ENCODE measurements around the gene MTHFS. TPM values are rescaled to one million over a fixed set of nuclear protein-coding genes. Genes with fewer than 3 reads are reported as not detected.
"Not testable (repeated sequence)": the region's sequence is repeated elsewhere in the genome, so short reads cannot be mapped to it uniquely, and the experiment has no call there.

Gene MTHFS
- total and polyA plus RNA-seq, 2 donors: 25.2 to 67.3 TPM

DNA sequence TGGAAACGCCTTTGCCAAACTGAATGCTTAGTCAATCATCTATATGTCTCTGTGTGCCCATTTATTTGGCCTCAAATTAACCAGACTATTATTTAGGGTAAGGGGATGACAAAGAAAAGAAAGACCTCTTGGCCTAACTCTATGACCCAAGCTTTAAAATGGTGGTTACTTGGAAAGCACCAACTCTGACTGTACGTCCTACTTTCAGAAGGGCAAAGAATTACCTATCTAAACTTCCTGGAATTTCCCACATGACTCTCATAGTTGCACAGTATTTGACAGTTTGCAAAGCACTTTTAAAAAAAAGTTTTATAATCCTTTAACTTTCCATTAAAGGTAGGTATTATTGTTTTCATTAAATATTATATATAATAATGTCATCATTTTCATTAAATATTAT is 6.3 kb upstream of the MTHFS start:
- H3K4me1 ChIP-seq (ENCODE audit: control insufficient read depth in 2 of 2, insufficient read depth in 2 of 2, low read length in 2 of 2): peaks cover 0 to 3% of the 10 kb centered on the region in 2 donors
- 94% methylated on average over 2 of the region's 2 CpGs for WGBS

DNA sequence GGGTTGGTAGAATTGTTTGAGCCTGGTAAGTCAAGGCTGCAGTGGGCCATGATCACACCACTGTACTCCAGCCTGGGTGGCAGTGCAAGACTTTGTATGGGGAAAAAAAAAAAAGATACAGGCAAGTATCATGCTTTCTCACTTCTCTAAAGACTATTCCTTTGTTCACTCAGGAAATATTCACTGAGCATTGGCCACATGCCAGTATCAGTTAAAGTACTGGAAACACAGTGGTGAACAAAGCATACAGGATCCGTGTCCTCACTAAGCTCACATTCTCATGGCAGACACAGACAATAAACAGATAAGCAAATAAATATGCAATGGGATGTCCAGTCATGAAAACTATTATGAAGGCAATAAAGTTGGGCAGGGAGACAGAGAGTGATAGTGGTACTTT is 5.1 kb upstream of the MTHFS start:
- no peak overlapping the region for H3K27ac ChIP-seq (ENCODE audit: low read depth in 1 of 2, low read length in 1 of 2)
- peaks cover 3 to 4% of the 10 kb centered on the region in 2 donors for H3K4me1 ChIP-seq (ENCODE audit: control insufficient read depth in 2 of 2, insufficient read depth in 2 of 2, low read length in 2 of 2)
- 69% methylated on average over 1 of the region's 1 CpG for WGBS
- no peak for DNase-seq (ENCODE audit: low read depth in 6 of 9, low spot score in 9 of 9)
- H3K9me3 ChIP-seq (ENCODE audit: control insufficient read depth in 2 of 2, insufficient read depth in 1 of 2, low read length in 1 of 2): no peaks in the 10 kb centered on the region
- no peaks in the 10 kb centered on the region for H3K36me3 ChIP-seq (ENCODE audit: control insufficient read depth in 2 of 2, insufficient read depth in 2 of 2, low read length in 1 of 2)
- H3K27me3 ChIP-seq (ENCODE audit: control insufficient read depth in 2 of 2, insufficient read depth in 1 of 2, low read length in 1 of 2): no peaks in the 10 kb centered on the region
- H3K4me3 ChIP-seq (ENCODE audit: low read length in 2 of 2): no peak overlapping the region

More for the DNA sequence above, 6.3 kb upstream of the MTHFS start:
- no peak for DNase-seq (ENCODE audit: low read depth in 6 of 9, low spot score in 9 of 9)
- Histone ChIP-seq H3K27me3 (ENCODE audit: control insufficient read depth in 2 of 2, insufficient read depth in 1 of 2, low read length in 1 of 2) (no peaks in the 10 kb centered on the region), H3K4me3 (ENCODE audit: low read length in 2 of 2) (no peak overlapping the region), H3K36me3 (ENCODE audit: control insufficient read depth in 2 of 2, insufficient read depth in 2 of 2, low read length in 1 of 2) (no peaks in the 10 kb centered on the region), H3K9me3 (ENCODE audit: control insufficient read depth in 2 of 2, insufficient read depth in 1 of 2, low read length in 1 of 2) (no peaks in the 10 kb centered on the region), H3K27ac (ENCODE audit: low read depth in 1 of 2, low read length in 1 of 2) (no peak overlapping the region)

DNA sequence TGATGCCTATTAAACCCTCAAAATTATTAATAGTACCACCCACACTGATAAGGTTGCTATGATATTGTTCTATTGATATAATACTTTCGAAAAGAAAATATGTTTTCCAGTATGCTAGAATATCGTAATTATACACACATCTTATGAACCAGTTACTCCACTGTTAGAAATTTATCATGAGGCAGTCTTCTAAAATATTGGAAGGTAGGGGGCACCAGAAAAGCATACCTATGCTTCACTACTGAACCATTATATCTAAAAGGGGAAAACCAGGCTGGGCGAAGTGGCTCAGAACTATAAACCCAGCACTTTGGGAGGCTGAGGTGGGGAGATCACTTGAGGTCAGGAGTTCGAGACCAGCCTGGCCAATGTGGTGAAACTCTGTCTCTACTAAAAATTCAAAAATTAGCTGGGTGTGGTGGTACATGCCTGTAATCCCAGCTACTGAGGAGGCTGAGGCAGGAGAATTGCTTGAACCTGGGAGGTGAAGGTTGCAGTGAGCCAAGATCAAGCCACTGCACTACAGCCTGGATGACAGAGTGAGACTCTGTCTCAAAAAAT is 4.1 kb upstream of the MTHFS start:
- H3K36me3 ChIP-seq (ENCODE audit: control insufficient read depth in 2 of 2, insufficient read depth in 2 of 2, low read length in 1 of 2); H3K9me3 ChIP-seq (ENCODE audit: control insufficient read depth in 2 of 2, insufficient read depth in 1 of 2, low read length in 1 of 2); H3K27ac ChIP-seq (ENCODE audit: low read depth in 1 of 2, low read length in 1 of 2); DNase-seq (ENCODE audit: low read depth in 6 of 9, low spot score in 9 of 9); H3K4me3 ChIP-seq (ENCODE audit: low read length in 2 of 2); H3K27me3 ChIP-seq (ENCODE audit: control insufficient read depth in 2 of 2, insufficient read depth in 1 of 2, low read length in 1 of 2); H3K4me1 ChIP-seq (ENCODE audit: control insufficient read depth in 2 of 2, insufficient read depth in 2 of 2, low read length in 2 of 2): not testable (repeated sequence)
- WGBS: 96% methylated on average over 4 of the region's 4 CpGs

DNA sequence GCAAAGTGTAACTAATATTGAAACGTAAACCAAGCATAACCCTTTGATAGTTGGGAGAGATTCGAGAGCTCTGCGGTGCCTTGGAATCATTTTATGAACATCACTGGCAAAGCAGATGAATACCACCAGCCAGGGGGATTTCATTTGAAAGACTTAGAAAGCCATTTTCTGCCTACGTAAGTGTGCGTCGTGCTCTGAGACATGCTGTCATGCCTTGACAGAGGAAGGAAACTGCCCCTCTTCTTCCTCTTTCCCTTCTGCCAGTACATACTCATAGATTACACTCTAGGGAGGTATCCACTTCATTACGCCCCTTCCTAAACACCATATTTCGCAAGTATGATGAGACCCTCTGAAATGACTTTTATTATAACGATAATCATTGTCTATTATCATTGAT is 3.3 kb upstream of the MTHFS start:
- no peak for DNase-seq (ENCODE audit: low read depth in 6 of 9, low spot score in 9 of 9)
- H3K27me3 ChIP-seq (ENCODE audit: control insufficient read depth in 2 of 2, insufficient read depth in 1 of 2, low read length in 1 of 2): no peaks in the 10 kb centered on the region
- peaks cover 4 to 7% of the 10 kb centered on the region in 2 donors for H3K4me1 ChIP-seq (ENCODE audit: control insufficient read depth in 2 of 2, insufficient read depth in 2 of 2, low read length in 2 of 2)
- no peaks in the 10 kb centered on the region for H3K9me3 ChIP-seq (ENCODE audit: control insufficient read depth in 2 of 2, insufficient read depth in 1 of 2, low read length in 1 of 2)
- no peaks in the 10 kb centered on the region for H3K36me3 ChIP-seq (ENCODE audit: control insufficient read depth in 2 of 2, insufficient read depth in 2 of 2, low read length in 1 of 2)
- no peak overlapping the region for H3K27ac ChIP-seq (ENCODE audit: low read depth in 1 of 2, low read length in 1 of 2)
- WGBS: 96% methylated on average over 9 of the region's 9 CpGs
- H3K4me3 ChIP-seq (ENCODE audit: low read length in 2 of 2): no peak overlapping the region

DNA sequence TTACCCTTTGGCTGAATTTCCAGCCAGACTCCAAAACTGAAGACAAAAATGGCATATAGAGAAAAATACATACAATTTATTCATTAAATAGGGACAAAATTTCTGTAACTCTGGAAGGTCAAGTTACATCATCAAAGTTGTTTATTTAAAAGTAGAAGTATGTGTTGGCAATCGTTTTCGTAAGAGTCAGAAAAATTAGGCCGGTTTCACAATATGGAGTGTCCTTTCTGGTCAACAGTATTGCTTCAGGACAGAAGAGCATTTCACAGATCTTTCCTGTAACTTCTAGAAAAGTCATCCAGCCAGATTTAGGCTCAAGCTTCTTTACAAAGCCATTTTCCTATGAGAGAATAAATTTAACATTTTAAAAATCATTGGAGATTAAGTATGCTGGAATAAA is 2.0 kb upstream of the MTHFS start:
- H3K27ac ChIP-seq (ENCODE audit: low read depth in 1 of 2, low read length in 1 of 2); DNase-seq (ENCODE audit: low read depth in 6 of 9, low spot score in 9 of 9); H3K4me1 ChIP-seq (ENCODE audit: control insufficient read depth in 2 of 2, insufficient read depth in 2 of 2, low read length in 2 of 2); H3K4me3 ChIP-seq (ENCODE audit: low read length in 2 of 2); H3K36me3 ChIP-seq (ENCODE audit: control insufficient read depth in 2 of 2, insufficient read depth in 2 of 2, low read length in 1 of 2); H3K27me3 ChIP-seq (ENCODE audit: control insufficient read depth in 2 of 2, insufficient read depth in 1 of 2, low read length in 1 of 2); H3K9me3 ChIP-seq (ENCODE audit: control insufficient read depth in 2 of 2, insufficient read depth in 1 of 2, low read length in 1 of 2): not testable (repeated sequence)
- WGBS: 94% methylated on average over 3 of the region's 3 CpGs

DNA sequence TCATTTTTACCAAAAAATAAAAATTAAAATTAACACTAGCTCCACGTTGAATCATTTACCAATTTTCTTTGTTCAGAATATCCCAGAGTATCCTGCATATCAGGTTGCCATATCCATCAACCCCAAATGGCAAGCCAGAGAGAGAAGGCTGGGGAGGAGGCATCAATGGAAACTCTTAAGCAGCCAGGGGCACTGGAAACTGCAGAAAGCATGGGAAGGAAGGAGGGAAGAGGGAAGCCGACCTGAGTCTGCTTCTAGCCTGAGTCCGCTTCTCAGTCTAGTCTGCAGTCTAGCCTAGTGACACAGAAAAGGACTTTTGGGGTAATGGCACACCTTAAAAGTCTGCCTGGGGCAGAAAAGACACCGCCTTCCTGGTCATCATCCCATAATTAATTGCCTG is 1.6 kb upstream of the MTHFS start:
- Histone ChIP-seq H3K36me3 (ENCODE audit: control insufficient read depth in 2 of 2, insufficient read depth in 2 of 2, low read length in 1 of 2) (no peaks in the 10 kb centered on the region), H3K4me3 (ENCODE audit: low read length in 2 of 2) (no peak overlapping the region), H3K27ac (ENCODE audit: low read depth in 1 of 2, low read length in 1 of 2) (no peak overlapping the region), H3K27me3 (ENCODE audit: control insufficient read depth in 2 of 2, insufficient read depth in 1 of 2, low read length in 1 of 2) (no peaks in the 10 kb centered on the region), H3K9me3 (ENCODE audit: control insufficient read depth in 2 of 2, insufficient read depth in 1 of 2, low read length in 1 of 2) (no peaks in the 10 kb centered on the region), H3K4me1 (ENCODE audit: control insufficient read depth in 2 of 2, insufficient read depth in 2 of 2, low read length in 2 of 2) (peaks cover 7% of the 10 kb centered on the region in 2 donors)
- no peak for DNase-seq (ENCODE audit: low read depth in 6 of 9, low spot score in 9 of 9)
- 96% methylated on average over 4 of the region's 4 CpGs for WGBS

DNA sequence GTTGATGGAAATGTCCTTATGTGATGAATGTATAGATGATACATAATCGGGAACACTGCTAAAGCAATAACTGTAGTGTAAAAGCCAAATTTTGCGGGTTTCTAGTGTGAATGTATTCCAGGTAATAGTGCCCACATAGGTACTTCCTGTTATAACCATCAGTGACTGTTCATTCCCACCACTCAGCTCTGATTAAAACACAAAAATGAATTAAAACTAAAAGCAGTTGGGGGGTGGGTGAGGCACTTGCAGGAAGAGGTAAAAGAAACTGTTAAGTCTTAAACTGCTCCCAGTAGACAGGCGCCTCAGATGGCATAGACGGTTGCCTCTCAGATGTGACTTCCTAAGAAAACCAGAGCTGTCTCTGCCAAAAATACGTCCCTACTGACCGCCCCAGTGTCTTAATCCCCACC is 893 bp upstream of the MTHFS start:
- peak overlapping the region; percentile 83 to 100 for H3K27ac ChIP-seq (ENCODE audit: low read depth in 1 of 2, low read length in 1 of 2)
- peak in 4 of 9 donors; percentile 15 to 44 (median 25) for DNase-seq (ENCODE audit: low read depth in 6 of 9, low spot score in 9 of 9)

DNA sequence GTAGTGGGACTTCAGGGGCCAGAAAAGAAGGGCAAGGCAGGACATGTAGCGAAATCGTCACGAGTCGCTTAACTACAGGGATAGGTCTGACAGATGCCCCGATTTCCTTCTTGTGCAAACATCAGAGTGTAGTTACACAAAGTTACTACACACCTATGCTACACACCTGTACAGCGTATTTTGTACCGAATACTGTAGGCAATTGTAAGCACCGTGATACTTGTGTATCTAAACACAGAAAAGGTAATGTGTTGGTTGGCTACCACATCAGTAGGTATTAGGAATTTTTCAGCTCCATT is 515 bp upstream of the MTHFS start:
- 26% methylated on average over 8 of the region's 8 CpGs for WGBS

More for the DNA sequence above, 893 bp upstream of the MTHFS start:
- peaks cover 7% of the 10 kb centered on the region in 2 donors for H3K4me1 ChIP-seq (ENCODE audit: control insufficient read depth in 2 of 2, insufficient read depth in 2 of 2, low read length in 2 of 2)
- H3K9me3 ChIP-seq (ENCODE audit: control insufficient read depth in 2 of 2, insufficient read depth in 1 of 2, low read length in 1 of 2): no peaks in the 10 kb centered on the region
- peak overlapping the region; percentile 66 to 99 for H3K4me3 ChIP-seq (ENCODE audit: low read length in 2 of 2)
- WGBS: 36% methylated on average over 6 of the region's 6 CpGs
- no peaks in the 10 kb centered on the region for H3K36me3 ChIP-seq (ENCODE audit: control insufficient read depth in 2 of 2, insufficient read depth in 2 of 2, low read length in 1 of 2)
- no peaks in the 10 kb centered on the region for H3K27me3 ChIP-seq (ENCODE audit: control insufficient read depth in 2 of 2, insufficient read depth in 1 of 2, low read length in 1 of 2)

DNA sequence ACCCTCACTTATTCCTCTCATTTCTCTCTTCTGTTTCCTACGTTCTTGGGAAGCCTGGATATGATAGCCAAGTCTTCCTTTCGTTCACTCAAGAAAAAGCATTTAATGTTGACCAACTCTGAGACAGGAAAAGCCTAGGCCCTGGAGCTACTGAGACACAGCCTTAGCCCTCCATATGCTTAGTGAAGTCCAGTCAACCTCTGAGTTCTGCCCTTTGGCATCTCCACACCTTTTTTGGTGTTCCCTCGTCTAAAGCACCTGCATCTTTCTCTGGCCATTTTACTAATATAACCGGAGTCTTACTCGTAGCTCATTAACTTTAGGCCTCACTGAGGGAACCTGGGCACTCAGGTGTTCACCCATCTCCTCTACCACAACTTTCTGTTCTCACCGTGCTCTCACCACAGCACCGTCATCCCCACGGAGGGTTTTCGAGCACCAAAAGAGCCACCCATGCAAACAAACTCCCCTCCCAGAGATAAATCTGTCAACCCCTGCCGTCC is 632 bp downstream of the MTHFS start:
- H3K9me3 ChIP-seq (ENCODE audit: control insufficient read depth in 2 of 2, insufficient read depth in 1 of 2, low read length in 1 of 2): no peaks in the 10 kb centered on the region
- DNase-seq (ENCODE audit: low read depth in 6 of 9, low spot score in 9 of 9): peak in 4 of 9 donors; percentile 4 to 41 (median 28)
- H3K4me1 ChIP-seq (ENCODE audit: control insufficient read depth in 2 of 2, insufficient read depth in 2 of 2, low read length in 2 of 2): peaks cover 7% of the 10 kb centered on the region in 2 donors
- peaks cover 0 to 2% of the 10 kb centered on the region in 2 donors for H3K36me3 ChIP-seq (ENCODE audit: control insufficient read depth in 2 of 2, insufficient read depth in 2 of 2, low read length in 1 of 2)
- 12% methylated on average over 10 of the region's 10 CpGs for WGBS
- H3K27me3 ChIP-seq (ENCODE audit: control insufficient read depth in 2 of 2, insufficient read depth in 1 of 2, low read length in 1 of 2): no peaks in the 10 kb centered on the region
- peak overlapping the region; percentile 66 to 99 for H3K4me3 ChIP-seq (ENCODE audit: low read length in 2 of 2)
- H3K27ac ChIP-seq (ENCODE audit: low read depth in 1 of 2, low read length in 1 of 2): peak overlapping the region; percentile 83 to 100

More for the DNA sequence above, 515 bp upstream of the MTHFS start:
- peaks cover 7% of the 10 kb centered on the region in 2 donors for H3K4me1 ChIP-seq (ENCODE audit: control insufficient read depth in 2 of 2, insufficient read depth in 2 of 2, low read length in 2 of 2)
- H3K4me3 ChIP-seq (ENCODE audit: low read length in 2 of 2): peak overlapping the region; percentile 66 to 99
- H3K9me3 ChIP-seq (ENCODE audit: control insufficient read depth in 2 of 2, insufficient read depth in 1 of 2, low read length in 1 of 2): no peaks in the 10 kb centered on the region
- H3K27ac ChIP-seq (ENCODE audit: low read depth in 1 of 2, low read length in 1 of 2): peak overlapping the region; percentile 83 to 100
- H3K27me3 ChIP-seq (ENCODE audit: control insufficient read depth in 2 of 2, insufficient read depth in 1 of 2, low read length in 1 of 2): no peaks in the 10 kb centered on the region
- no peaks in the 10 kb centered on the region for H3K36me3 ChIP-seq (ENCODE audit: control insufficient read depth in 2 of 2, insufficient read depth in 2 of 2, low read length in 1 of 2)
- DNase-seq (ENCODE audit: low read depth in 6 of 9, low spot score in 9 of 9): peak in 2 of 9 donors; percentile 36 to 42

All from thymus (tissue), 11 donors.